ENCODE measurements around the gene MAP4K4.
A peak's percentile ranks its signal among the peaks of the same experiment; 100 is the strongest.

Gene MAP4K4

DNA sequence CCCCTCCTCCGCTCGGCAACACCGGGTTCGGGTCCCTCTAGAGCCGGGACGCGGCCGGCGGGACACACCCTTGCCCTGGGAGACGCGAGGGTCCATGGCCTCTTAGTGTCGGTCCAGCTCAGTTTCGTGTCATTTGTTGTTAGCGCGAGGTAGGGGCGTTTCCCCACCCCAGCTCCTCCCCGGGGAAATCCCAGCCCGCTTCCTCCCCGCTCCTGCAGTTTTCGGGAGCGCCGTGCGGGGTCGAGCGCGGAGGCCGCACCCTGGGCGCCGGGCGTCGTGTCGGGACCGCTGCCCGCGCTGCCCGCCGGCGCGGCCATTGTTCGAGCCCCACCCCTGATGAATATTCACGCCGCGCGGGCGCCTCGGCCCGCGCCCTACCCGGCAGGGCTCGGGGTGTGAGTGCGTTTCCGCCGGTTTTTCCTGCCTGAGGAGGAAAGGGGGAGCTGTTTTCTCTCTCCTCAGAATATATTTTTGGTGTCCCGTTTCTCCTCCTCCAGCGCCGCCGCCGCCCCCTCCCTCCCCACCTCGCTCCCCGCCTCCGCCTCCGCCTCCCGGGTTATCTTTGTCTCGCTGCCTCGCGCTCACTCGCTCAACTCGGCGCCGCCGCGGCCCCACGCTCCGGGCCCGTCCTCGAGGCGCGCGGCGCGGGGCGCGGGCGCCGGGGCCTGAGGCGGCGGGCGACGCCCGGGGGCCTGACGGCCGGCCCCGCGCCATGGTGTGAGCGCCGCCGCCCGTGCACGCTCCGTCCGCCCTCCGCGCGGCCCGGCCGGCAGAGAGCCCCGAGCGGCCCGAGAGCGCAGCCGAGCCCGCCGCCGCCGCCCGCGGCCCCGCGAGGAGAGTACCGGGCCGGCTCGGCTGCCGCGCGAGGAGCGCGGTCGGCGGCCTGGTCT, at the start of gene MAP4K4:
Gene MAP4K4, plus strand, starts transcription at position 584 of the 890 bp plus-strand sequence. CDS start 374 bp downstream, outside the sequence.
- DNase-seq, result peak; percentile 20

DNA sequence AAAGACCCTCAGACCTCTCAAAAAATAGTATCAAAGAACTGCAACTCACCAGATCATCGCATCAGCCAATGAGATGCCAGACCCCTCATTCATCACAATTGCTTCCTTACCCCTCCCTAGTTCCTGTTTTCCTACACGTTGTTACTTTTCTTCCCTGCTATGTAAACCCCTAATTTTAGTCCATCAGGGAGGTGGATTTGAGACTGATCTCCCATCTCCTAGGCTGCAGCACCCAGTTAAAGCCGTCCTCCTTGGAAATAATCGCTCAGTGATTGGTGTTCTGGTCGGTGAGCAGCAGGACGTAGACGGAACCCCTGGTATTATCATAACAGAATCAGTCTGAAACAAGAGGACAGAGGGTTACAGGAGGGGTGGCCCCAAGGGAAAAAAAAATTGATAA, 44.0 kb upstream of the MAP4K4 start:
- DNase-seq, result no peak

DNA sequence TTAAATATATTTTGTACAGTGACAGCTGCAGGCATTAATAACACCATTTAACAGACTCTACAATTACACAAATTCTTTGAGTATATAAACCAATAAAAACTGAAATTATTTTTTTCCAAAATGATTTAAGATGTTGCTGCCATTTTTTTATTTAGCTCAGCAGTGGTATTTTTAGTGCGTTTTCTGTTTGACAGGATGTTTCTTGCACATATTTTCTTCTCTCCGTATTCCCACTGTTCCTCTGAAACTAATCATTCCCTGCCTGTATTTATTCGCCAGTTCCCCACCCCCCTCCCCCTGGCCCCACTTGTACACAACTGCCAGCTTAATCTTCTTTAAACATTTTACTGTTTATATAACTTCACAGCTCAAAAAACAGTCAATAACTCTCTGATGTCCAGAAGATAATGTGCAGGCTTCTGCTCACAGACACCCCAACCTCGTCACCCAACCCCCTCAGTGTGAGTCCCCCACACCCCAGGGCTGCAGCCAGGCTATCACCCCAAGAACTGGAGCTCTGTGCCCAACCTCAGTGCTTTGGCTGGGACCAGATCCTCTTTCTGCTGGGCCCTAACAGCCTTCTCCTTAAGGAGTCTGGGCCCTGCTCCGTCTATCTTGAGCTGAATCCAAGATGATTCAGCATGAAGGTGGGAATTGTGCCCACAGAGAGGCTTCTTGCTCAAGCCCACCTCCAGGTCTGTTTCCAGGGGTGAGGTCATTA, 41.6 kb upstream of the MAP4K4 start:
- no peak for DNase-seq

DNA sequence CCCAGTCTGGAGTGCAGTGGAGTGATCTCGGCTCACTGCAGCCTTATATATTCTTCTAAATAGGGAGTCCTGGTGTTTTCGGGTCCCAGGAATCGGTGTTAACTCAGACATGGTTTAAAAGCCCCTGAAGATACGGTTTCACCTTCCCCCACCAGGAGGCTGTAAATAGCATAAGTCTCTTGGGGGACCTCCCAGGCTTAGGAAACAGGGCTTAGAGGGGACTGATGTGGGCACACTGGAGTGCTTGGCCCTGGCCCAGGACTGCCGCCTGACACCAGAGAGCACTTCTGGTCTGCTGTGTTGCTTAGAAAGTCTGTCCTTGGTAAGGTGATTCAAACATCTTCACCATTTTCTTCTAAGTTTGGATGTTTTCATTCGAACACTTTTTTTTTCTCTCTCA, 39.7 kb upstream of the MAP4K4 start:
- no peak for DNase-seq

DNA sequence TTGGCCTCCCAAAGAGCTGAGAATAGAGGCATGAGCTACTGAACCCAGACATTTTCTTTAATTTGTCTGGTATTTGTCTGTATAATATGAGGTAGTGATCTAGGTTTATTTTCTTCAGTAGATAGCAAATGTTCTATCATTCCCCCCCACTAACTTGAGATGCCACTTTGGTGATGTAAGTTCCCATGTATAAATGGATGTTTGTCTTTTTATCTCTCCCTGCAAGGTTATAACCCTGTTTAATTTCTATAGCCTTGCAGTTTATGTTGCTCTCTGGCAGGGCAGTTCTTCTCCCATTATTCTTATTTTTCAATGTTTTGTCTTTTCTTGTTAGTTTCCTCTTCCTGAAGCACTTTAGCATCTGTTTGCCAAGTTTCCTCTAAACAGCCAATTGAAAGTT, 39.1 kb upstream of the MAP4K4 start:
- no peak for DNase-seq

DNA sequence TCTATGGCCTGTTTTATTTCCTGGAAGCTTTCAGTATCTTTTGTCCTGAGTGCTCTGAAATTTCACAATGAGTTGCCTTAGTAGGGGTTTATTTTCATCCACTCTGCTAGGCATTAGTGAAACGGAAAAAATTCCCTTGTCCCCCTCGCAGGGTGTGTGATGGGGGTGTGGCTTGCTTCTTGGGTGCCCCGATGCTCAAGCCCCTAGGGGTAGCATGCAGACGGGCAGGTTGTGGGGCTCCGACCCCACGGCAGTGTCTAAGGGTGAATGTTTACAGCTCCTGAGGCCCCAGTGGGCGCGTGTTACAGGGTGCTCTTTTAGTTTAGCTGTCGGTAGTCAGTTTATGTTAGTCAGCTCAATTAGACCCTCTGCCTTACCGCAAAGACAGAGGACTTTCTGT, 32.2 kb upstream of the MAP4K4 start:
- DNase-seq, result no peak

DNA sequence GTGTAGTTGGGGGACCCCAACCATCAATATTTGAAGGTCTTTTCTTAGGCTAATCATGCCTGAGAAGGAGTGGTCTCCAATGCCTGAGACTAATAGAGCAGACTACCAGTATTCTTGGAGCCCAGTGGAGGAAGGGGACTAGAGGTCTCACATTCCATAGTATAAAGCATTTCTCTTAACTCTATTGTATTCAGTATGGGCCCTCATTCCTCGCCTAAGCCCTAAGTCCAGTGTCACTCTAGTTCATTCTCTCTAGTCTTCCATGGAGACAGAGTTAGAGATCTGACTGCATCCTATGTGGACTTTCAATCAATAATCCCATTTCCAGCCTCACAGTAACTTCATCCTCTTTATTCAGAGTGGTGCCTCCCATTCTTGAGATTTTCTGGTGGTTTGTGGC, 29.7 kb upstream of the MAP4K4 start:
- DNase-seq, result no peak

DNA sequence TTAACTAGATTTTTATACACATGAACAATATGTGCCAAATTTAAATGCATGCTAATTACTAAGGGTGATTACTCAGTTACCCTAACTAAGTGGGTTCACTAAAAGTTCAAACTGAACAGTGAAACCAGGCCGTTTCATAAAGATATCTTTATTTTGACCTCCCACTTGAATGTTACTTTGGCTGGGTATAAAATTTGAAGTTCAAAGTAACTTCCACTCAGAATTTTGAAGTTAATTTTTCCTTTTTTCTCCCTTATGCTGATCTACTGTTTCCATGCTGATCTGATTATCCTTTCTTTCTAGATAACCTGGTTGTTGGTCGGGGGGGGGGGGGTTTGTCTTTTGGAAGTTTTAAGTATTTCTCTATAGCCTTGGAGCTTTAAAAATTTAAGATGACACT, 25.5 kb upstream of the MAP4K4 start:
- no peak for DNase-seq

DNA sequence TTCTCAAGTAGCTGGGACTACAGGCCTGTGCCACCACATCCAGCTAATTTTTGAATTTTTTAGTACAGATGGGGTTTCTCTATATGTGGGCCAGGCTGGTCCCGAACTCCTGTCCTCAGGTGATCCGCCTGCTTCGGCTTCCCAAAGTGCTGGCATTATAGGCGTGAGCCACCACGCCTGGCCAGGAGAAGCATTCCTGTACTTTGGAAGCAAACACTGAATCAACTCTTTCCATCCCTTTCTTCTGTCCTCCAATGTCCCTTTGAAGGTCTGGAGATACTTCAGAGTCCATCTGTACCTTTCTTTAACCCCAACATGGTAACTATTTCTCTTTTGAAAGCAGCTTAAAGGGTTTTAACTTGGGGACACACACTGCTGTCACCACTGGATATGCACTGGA, 23.6 kb upstream of the MAP4K4 start:
- no peak for DNase-seq

DNA sequence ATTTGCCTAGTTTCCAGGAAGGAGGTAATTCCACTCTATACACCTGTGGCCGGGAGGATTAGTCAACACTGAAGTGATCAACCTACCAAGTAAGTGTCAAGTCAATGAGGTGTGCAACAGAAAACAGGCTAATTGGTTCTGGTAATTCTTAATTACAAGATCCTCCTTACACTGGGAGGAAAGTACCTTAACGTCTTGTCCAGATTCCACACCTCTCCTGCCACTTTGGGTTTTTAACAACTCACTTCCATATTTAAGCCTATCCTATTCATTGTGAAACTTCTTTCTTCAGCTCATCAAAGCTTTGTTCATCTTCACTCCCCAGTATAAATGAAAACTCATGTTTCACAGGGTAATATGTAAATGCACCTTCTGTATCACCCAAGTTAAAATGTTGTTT, 22.0 kb upstream of the MAP4K4 start:
- DNase-seq, result no peak

DNA sequence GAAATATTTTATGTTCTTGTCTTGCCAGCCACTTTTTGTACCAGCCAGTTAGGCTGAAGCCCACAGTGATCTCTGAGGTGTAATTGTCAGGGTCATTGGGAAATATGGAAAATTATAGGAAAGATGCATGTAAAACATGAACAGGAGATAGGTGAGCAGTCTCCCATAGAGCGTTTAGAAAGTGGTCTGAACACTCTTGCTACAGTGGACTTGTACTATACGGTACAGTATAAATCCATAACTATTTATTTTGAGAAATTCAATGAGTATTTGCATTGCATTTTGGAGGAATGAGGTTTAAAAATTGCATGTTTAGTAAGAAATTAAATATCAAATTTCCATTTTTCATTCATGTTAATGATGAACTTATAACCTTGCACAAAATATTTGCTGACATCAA, 20.8 kb upstream of the MAP4K4 start:
- no peak for DNase-seq

DNA sequence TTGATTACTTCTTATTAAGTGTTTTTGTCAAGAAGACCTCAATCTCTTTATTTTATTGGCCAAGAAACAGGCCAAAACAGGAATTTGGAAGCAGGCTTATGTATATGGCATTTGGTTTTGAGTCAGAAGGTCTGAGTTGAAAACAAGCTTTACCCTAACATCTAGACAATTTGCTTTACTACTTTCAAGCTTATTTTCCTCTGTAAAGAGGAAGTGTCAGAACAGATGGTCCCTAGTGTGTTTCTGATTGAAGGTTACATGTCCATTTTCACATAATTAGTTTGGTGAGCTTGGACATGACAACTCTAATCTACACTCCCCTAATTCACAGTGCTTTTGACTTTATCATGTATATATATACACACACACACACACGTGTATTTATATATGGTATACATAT, 19.8 kb upstream of the MAP4K4 start:
- DNase-seq, result no peak

DNA sequence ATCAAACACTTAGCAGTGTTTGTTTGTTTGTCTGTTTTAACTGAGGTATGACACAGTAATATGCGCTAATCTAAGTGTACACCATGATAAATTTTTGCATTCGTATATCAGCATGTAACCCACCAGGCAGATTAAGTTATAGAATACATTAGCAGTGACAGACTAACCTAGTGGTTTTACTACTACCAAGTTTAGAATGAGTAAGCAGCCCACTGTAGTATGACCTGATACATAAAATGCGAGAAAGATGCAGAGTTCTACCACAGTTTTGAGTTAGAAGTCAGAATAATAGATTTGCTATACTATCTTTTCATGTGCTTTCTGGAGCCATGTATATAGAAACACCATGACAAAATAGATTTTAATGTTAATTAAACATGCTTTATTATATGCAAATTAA, 19.1 kb upstream of the MAP4K4 start:
- DNase-seq, result no peak

DNA sequence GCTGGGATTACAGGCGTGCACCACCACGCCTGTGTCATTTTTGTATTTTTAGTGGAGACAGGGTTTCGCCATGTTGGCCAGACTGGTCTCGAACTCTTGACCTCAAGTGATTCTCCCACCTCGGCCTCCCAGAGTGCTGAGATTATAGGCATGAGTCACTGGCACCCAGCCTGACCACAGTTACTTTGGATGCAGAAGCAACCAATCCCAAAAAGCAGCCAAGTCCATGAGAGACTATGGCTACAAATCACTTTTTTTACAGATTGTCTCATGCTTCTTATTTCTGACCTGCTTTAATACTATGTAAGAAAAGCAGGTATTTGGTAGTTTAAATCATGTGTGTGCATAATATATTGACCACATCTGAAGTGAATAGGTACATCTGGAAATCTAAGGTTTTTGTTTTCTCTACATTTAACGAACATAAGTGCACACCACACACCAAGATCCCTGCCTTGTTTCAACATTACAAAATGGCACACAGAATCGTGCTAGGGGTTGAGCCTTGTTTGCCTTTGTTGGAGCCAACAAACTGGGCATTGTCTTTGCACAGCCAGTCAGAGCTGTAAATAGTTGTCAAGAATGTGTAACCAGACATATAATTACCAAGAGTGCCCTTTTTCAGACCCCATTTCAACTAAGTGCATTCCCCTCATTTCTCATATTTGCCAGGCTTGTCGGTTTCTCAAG, 18.3 kb upstream of the MAP4K4 start:
- no peak for DNase-seq

DNA sequence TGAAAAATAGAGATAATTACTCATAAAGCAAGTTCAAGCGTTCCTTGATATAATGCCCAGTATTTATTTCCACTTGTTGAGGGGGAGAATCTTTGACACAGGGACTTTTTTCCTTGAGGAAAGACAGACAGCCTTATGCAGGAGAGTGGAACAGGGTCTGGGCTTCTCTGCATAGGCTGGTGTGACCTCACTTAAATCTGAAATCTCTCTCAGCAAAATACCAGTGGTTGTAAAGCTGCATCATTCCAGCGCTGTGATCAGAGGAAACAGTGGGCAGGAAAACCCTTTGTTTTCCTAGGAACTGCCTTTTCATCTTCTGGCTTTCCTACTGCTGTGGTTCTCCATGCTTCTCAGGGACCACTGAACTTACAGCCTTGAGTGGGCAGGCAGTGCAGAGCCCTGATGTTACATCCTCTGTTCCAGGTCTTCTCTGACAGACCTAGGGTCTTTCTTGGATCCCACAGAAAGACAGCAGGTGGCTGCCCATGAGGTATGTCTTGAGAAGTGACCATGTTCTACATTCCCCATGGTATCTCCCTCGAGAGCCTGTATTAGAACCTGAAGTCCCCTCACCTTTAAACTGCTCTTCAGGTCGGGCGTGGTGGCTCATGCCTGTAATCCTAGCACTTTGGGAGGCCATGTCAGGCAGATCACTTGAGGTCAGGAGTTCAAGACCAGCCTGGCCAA, 17.6 kb upstream of the MAP4K4 start:
- DNase-seq, result no peak

DNA sequence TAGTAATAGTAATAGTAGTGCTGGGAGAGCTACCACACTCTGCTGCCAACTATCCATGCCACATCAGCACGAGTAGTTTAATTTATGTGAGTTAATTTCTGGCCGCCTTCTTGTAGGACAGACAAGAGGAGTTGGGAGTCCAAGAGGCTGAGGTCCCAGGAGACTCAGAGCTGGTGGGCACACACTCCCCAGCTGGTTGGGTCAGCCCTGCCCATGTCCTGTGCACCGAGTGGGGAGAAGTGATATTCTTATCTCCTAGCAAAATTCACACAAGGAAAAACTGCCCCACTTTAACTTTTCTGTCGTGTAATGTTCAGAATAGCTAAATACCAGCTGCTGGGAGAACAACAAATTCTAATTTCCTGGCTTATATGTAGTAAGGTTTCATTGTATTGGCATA, 15.2 kb upstream of the MAP4K4 start:
- DNase-seq, result no peak

DNA sequence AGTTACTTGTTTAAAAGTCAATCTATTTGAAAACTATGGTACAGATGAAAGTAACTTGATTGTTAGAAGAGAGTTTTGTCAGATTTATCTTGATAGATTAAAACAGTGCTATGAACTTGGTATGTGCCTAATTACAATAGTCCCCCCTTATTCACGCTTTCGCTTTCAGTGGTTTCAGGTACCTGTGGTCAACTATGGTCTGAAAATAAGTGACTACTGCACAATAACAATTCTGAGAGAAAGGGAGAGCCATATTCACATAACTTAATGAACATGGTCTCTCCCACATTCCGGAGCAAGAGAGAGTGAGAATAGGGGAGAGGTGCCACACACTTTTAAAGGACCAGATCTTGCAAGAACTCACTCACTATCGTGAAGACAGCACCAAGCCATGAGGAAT, 13.2 kb upstream of the MAP4K4 start:
- no peak for DNase-seq

DNA sequence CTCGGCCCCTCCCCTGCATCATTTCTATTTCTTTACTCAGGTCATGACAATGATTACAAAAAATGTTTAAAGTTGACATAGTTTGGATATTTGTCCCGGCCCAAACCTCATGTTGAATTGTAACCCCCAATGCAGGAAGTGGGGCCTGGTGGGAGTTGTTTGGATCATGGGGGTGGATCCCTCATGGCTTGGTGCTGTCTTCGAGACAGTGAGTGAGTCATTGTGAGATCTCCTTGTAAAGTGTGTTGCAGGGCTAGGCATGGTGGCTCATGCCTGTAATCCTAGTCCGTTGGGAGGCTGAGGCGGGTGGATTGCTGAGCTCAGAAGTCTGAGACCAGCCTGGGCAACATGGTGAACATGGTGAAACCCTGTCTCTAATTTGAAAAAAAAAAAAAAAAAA, 9.2 kb upstream of the MAP4K4 start:
- DNase-seq, result no peak

DNA sequence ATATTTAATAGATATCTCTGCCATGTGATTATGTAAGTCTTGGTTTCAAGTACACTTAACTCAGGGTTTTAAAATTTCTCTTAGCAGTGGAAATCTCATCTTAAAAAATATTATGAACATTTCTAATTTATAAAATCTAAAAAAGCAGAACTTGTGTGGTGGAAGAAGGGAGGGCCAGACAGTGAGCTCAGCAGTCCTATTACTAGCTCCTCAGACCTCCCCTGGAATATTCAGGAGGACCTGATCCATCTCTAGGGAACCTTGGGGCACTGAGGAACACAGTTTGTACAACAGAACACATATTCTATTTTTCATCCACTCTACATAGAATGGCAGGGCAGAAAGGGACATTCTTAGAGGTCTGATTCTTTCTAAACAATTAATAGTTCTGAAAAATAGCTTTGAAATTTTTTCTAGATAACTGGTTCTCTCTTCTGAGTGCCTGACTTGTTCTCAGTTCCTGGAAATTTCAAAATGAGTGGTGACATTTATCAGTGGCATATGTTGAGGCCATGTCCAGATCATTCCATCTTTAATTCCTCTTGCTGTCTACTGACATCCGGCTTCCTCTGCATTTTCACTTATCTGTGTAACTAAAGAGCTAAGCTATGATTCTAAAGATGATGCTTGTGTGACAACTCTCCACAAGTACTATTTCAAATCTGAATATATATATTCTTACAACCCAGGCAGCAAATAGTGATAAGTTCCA, 8.2 kb upstream of the MAP4K4 start:
- no peak for DNase-seq

DNA sequence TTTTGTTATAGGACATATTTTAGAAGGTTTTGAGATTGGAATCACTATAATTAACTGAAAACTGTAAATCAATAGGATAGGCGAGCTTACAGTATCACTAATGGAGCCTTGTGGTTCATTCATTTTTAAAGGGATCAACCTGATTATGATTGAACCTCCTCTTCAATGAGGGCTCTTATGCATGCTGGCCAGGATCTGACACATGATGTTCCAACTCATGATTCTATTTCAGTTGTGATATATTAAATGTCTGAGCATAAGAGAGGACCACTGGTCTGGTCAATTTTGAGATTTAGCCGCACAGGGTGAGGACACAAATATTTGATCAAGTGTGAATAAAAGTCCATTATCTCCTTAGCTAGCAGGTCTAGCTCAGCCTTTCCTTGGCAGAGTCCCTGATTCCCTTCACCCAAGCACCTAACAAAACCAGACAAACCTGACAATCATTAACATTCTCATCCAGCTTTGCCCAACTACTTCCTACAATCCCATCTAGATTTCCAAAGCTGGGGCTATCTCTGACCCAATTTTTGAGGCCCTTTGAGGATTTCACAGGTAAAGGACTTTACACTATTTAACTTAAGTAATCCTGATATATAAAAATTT, 6.9 kb upstream of the MAP4K4 start:
- no peak for DNase-seq

DNA sequence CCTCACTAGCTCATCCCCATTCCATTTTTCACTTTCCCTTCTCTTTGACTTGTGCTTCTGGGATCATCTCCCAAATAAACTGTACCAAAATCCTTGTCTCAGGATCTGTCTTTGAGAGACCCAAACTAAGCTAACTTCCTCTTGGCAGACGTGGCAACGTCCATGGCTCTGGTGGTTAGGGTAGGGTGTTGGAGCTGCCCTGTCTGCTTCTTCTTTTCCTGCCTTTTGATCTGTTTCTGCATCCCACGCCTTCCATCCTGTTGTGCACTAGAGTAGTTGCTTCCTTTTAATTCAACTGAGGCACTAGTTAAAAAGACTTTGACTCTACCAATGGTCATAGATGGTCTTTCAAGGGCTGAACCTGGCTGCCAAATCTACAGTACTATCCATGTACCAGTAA, 5.5 kb upstream of the MAP4K4 start:
- no peak for DNase-seq

DNA sequence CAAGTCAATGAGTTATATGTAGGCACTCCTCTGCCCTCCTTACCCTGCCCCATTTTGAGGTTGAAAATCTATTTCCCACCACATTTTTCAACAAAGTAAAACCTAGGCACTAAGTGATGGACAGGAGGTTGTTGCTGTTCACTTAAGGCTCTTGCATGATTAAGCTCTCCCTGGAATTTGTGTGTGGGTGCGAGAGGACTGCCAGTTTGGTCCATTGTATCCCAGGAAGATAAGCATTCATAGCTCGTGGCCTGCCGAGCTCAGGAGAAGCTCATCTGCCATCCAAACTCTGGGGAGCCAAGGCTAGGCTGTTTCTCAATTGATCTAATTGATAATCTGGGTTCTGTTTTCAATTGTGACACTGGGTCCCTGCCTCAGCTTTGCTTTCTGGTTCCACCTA, 4.7 kb upstream of the MAP4K4 start:
- DNase-seq, result no peak

Data from NCI-H2029 treated with DMSO at 0.1 percent for 48 hours (cell line).